ENCODE data around the gene CDKN2C.
"Not testable (repeated sequence)": the region's sequence is repeated elsewhere in the genome, so short reads cannot be mapped to it uniquely, and the experiment has no call there.

Gene CDKN2C

DNA sequence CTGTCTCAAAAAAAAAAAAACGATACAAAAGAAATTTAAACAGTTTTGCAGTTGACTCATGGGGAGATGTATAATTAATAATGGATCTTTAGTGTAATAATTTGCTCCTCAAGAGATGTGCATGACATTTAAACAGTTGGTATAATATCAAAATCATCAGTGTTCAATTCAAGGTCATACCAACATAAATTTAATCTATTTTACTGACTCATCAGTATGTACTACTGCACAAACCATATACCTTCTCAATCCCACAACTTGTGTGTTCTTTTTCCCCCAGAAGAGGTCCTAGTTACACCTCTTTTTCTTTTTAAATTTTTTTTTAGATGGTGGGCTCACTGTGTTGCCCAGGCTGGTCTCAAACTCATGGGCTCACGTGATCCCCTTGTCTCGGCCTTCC is 23.6 kb downstream of the CDKN2C start:
- TF ChIP-seq, protein P1, sequence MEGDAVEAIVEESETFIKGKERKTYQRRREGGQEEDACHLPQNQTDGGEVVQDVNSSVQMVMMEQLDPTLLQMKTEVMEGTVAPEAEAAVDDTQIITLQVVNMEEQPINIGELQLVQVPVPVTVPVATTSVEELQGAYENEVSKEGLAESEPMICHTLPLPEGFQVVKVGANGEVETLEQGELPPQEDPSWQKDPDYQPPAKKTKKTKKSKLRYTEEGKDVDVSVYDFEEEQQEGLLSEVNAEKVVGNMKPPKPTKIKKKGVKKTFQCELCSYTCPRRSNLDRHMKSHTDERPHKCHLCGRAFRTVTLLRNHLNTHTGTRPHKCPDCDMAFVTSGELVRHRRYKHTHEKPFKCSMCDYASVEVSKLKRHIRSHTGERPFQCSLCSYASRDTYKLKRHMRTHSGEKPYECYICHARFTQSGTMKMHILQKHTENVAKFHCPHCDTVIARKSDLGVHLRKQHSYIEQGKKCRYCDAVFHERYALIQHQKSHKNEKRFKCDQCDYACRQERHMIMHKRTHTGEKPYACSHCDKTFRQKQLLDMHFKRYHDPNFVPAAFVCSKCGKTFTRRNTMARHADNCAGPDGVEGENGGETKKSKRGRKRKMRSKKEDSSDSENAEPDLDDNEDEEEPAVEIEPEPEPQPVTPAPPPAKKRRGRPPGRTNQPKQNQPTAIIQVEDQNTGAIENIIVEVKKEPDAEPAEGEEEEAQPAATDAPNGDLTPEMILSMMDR (IDR thresholded peaks at IDR 0.05) = no peak
- Histone ChIP-seq H3K27me3 (peaks cover 67% of the 10 kb centered on the region), H3K9me3 (no peaks in the 10 kb centered on the region), H3K36me3 (no peaks in the 10 kb centered on the region), H3K4me1 (ENCODE audit: control insufficient read depth in 1 of 2, insufficient read depth in 1 of 2, low read depth in 1 of 2, low read length in 1 of 2) (no peaks in the 10 kb centered on the region), H3K4me3 (ENCODE audit: low read depth in 1 of 2, low read length in 1 of 2) (no peak overlapping the region), H3K27ac (no peak overlapping the region)

DNA sequence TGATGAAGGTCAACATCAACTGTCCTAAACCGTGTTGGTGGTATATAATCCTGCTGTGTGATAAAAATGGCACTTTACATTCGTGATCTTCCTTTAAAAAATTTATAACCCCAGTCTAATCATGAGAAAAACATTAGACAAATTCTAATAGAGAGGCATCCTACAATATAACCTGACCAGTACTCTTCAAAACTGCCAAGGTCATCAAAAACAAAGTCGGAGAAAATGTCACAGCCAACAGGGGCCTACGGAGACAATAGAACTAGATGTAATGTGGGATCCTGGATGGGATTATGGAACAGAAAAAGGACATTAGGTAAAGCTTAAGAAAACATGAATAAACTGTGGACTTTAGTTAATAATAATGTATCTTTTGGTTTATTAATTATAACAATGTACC is 25.0 kb downstream of the CDKN2C start:
- H3K9me3 ChIP-seq = no peaks in the 10 kb centered on the region
- no peak overlapping the region for H3K4me3 ChIP-seq (ENCODE audit: low read depth in 1 of 2, low read length in 1 of 2)
- H3K4me1 ChIP-seq (ENCODE audit: control insufficient read depth in 1 of 2, insufficient read depth in 1 of 2, low read depth in 1 of 2, low read length in 1 of 2) = no peaks in the 10 kb centered on the region
- TF ChIP-seq, protein P1 (IDR thresholded peaks at IDR 0.05) = no peak
- no peaks in the 10 kb centered on the region for H3K36me3 ChIP-seq
- no peak overlapping the region for H3K27ac ChIP-seq
- peaks cover 61% of the 10 kb centered on the region for H3K27me3 ChIP-seq

DNA sequence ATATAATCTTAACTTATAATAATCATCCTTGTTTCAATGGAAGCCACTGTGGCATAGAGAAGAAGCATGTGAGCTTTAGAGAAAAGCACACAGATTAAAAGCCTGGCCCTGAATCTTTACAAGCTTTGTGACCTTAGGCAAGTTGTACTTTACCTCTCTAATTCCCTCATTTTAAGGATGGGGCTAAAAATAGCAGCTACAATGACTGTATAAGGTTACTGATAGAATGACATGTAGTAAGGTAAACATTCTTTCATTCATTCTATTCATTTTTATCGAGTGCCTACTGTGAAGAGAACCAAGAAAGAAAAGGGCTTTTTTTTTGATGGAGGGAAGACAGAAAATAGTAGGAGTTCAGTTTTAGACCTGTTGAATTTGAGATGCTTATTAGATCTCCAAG is 25.6 kb downstream of the CDKN2C start:
- Histone ChIP-seq H3K9me3 (no peaks in the 10 kb centered on the region), H3K4me3 (ENCODE audit: low read depth in 1 of 2, low read length in 1 of 2) (no peak overlapping the region), H3K36me3 (no peaks in the 10 kb centered on the region), H3K27me3 (peaks cover 61% of the 10 kb centered on the region), H3K27ac (no peak overlapping the region), H3K4me1 (ENCODE audit: control insufficient read depth in 1 of 2, insufficient read depth in 1 of 2, low read depth in 1 of 2, low read length in 1 of 2) (no peaks in the 10 kb centered on the region)
- TF ChIP-seq, protein P1 (IDR thresholded peaks at IDR 0.05) = no peak

DNA sequence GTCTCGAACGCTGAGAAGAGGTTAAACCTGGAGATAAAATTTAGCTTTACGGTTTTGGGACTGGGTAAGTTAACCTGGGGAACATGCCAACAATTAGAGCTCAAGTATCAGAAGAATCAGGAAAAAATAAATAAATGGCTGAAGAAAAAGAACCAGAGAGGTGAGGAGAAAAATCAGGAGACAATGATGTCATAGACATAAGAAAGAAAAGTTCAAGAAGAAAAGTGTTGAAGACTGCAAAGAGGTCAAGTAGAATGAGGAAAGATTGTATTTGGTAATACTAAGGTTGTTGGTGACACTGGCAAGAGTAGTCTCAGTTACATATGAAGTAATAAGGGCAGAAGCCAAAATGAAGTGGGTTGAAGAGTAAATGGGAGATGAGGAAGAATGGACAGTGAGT is 26.0 kb downstream of the CDKN2C start:
- H3K9me3 ChIP-seq = no peaks in the 10 kb centered on the region
- no peaks in the 10 kb centered on the region for H3K36me3 ChIP-seq
- H3K4me3 ChIP-seq (ENCODE audit: low read depth in 1 of 2, low read length in 1 of 2) = no peak overlapping the region
- H3K27ac ChIP-seq = no peak overlapping the region
- H3K27me3 ChIP-seq = peaks cover 61% of the 10 kb centered on the region
- TF ChIP-seq, protein P1 (IDR thresholded peaks at IDR 0.05) = no peak
- no peaks in the 10 kb centered on the region for H3K4me1 ChIP-seq (ENCODE audit: control insufficient read depth in 1 of 2, insufficient read depth in 1 of 2, low read depth in 1 of 2, low read length in 1 of 2)

DNA sequence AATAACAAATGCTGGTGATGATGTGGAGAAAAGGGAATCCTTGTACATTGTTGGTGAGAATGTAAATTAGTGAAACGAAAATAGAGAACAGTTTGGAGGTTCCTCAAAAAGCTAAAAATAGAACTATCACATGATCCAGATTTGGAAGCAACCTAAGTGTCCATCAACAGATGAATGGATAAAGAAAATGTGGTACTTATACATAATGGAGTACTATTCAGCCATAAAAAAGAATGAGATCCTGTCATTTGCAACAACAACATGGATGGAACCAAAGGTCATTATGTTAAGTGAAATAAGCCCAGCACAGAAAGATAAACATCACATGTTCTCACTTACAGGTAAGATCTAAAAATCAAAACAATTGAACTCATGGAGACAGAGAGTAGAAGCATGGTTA is 29.3 kb downstream of the CDKN2C start:
- not testable (repeated sequence) for H3K4me3 ChIP-seq (ENCODE audit: low read depth in 1 of 2, low read length in 1 of 2); H3K36me3 ChIP-seq; H3K4me1 ChIP-seq (ENCODE audit: control insufficient read depth in 1 of 2, insufficient read depth in 1 of 2, low read depth in 1 of 2, low read length in 1 of 2); H3K27ac ChIP-seq; H3K9me3 ChIP-seq
- H3K27me3 ChIP-seq = peaks cover 62% of the 10 kb centered on the region

DNA sequence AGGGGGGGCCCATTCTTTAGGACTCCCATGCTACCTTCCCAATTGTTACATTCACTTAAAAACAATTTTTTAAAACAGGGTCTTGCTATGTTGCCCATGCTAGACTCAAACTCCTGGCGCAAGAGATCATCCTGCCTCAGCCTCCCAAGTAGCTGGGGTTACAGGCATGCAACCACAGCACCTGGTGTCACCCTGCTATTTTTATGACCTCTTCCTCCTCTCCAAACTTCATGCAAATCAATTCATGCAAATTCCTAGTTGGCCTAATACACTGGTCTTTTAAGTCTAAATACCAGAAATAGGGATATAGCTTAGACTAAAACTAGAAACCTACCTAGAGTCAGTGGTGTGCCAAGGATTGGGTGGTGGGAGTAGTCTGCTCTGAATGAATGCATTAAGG is 30.1 kb downstream of the CDKN2C start:
- Histone ChIP-seq H3K27ac (no peak overlapping the region), H3K4me3 (ENCODE audit: low read depth in 1 of 2, low read length in 1 of 2) (no peak overlapping the region), H3K36me3 (no peaks in the 10 kb centered on the region), H3K4me1 (ENCODE audit: control insufficient read depth in 1 of 2, insufficient read depth in 1 of 2, low read depth in 1 of 2, low read length in 1 of 2) (no peaks in the 10 kb centered on the region), H3K27me3 (peaks cover 63% of the 10 kb centered on the region), H3K9me3 (no peaks in the 10 kb centered on the region)
- TF ChIP-seq, protein P1 (IDR thresholded peaks at IDR 0.05) = no peak

Data from neutrophil (primary cell).